ENCODE measurements around the gene ZPBP. TPM values are rescaled to one million over a fixed set of nuclear protein-coding genes. Genes with fewer than 3 reads are reported as not detected.

ZPBP gene
- total and polyA plus RNA-seq, 2 donors (not counting 1 experiment from before 2014, with no cell fraction given): not detected

- H4K20me1 ChIP-seq (ENCODE audit: control insufficient read depth, insufficient read depth, low read length, poor library complexity, severe bottlenecking): no peaks in the 10 kb centered on the region
- H3K36me3 ChIP-seq (replicated peaks in 1 of 2; ENCODE audit: control extremely low read depth in 1 of 2, control insufficient read depth in 1 of 2, extremely low read depth in 1 of 2, insufficient read depth in 2 of 2, low read length in 1 of 2): no peaks in the 10 kb centered on the region
- H3K27me3 ChIP-seq (replicated peaks in 1 of 4; ENCODE audit: control extremely low read depth in 1 of 4, control insufficient read depth in 3 of 4, insufficient read depth in 4 of 4, low read length in 3 of 4): no peaks in the 10 kb centered on the region
- Mint-ChIP-seq H3K27ac (no peak overlapping the region), H3K4me1 (no peaks in the 10 kb centered on the region), H3K27me3 (no peaks in the 10 kb centered on the region), H3K9me3 (ENCODE audit: insufficient read depth) (peaks cover 2% of the 10 kb centered on the region), H3K4me3 (no peak overlapping the region)
- H3K9me3 ChIP-seq (ENCODE audit: control extremely low read depth in 1 of 3, control insufficient read depth in 2 of 3, insufficient read depth in 1 of 3, low read length in 2 of 3): no peaks in the 10 kb centered on the region
- no peak overlapping the region for H3K4me2 ChIP-seq (replicated peaks; ENCODE audit: low read depth, low read length, poor library complexity, severe bottlenecking)
- H3K4me1 ChIP-seq (ENCODE audit: control insufficient read depth in 2 of 2, insufficient read depth in 2 of 2, low read length in 2 of 2): no peaks in the 10 kb centered on the region
- no CpG with 5 or more reads among the region's 1 CpG for WGBS (ENCODE audit: insufficient coverage)
- H3K4me3 ChIP-seq (ENCODE audit: control extremely low read depth in 1 of 5, extremely low read depth in 1 of 5, insufficient read depth in 1 of 5, low read depth in 2 of 5, low read length in 4 of 5): no peak overlapping the region
- no peak overlapping the region for H2AFZ ChIP-seq (ENCODE audit: insufficient read depth, low read depth, low read length, poor library complexity, severe bottlenecking)
- H3K9ac ChIP-seq (ENCODE audit: low read length): no peak overlapping the region
- ChIA-PET CTCF (no interaction called here), POLR2A (no interaction called here)
- no peak for TF ChIP-seq CTCF (IDR thresholded peaks at IDR 0.05)
- TF ChIP-seq EZH2 (IDR thresholded peaks at IDR 0.05; ENCODE audit: borderline replicate concordance, insufficient read depth, low read depth, low read length, poor library complexity, severe bottlenecking): no peak
- intact Hi-C loops (cut with micrococcal nuclease): no loop called here
- no peaks in the 10 kb centered on the region for H3K79me2 ChIP-seq (ENCODE audit: control insufficient read depth, insufficient read depth, low read length)
- DNase-seq (no peak), ATAC-seq (ENCODE audit: low read depth) (no peak)
- no peak overlapping the region for H3K27ac ChIP-seq (ENCODE audit: low read length in 2 of 2)
Measured at GRCh38 chr7:49976238-49976637, 116.8 kb downstream of the ZPBP start.

DNA sequence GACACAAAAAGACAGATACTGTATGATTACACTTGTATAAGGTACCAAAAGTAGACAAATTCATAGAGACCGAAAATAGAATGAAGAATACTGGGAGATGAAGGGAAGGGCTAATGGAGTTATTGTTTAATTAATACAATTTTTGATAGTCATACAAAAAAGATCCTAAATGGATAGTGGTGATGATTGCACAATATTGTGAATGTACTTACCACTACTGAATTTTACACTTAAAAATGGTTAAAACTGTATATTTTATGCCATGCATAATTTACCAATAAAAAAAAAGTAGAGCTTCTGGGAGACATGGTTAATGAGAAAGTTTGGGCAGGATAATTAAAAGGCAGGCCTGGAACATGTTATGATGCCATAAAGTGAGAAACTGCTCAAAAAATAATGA lies 119.0 kb downstream of the ZPBP start:
- no peak for DNase-seq
- TF ChIP-seq EZH2 (IDR thresholded peaks at IDR 0.05; ENCODE audit: borderline replicate concordance, insufficient read depth, low read depth, low read length, poor library complexity, severe bottlenecking) (no peak), CTCF (IDR thresholded peaks at IDR 0.05) (no peak)

More for the DNA sequence above, 119.0 kb downstream of the ZPBP start:
- no peaks in the 10 kb centered on the region for H4K20me1 ChIP-seq (ENCODE audit: control insufficient read depth, insufficient read depth, low read length, poor library complexity, severe bottlenecking)
- H3K27me3 Mint-ChIP-seq: no peaks in the 10 kb centered on the region
- H3K27ac Mint-ChIP-seq: no peak overlapping the region
- no peaks in the 10 kb centered on the region for H3K36me3 ChIP-seq (replicated peaks in 1 of 2; ENCODE audit: control extremely low read depth in 1 of 2, control insufficient read depth in 1 of 2, extremely low read depth in 1 of 2, insufficient read depth in 2 of 2, low read length in 1 of 2)
- H3K9me3 Mint-ChIP-seq (ENCODE audit: insufficient read depth): peaks cover 2% of the 10 kb centered on the region
- H3K4me2 ChIP-seq (replicated peaks; ENCODE audit: low read depth, low read length, poor library complexity, severe bottlenecking): no peak overlapping the region
- CTCF ChIA-PET: no interaction called here
- H3K4me1 ChIP-seq (ENCODE audit: control insufficient read depth in 2 of 2, insufficient read depth in 2 of 2, low read length in 2 of 2): no peaks in the 10 kb centered on the region
- no peak overlapping the region for H2AFZ ChIP-seq (ENCODE audit: insufficient read depth, low read depth, low read length, poor library complexity, severe bottlenecking)
- no peaks in the 10 kb centered on the region for H3K79me2 ChIP-seq (ENCODE audit: control insufficient read depth, insufficient read depth, low read length)
- no peaks in the 10 kb centered on the region for H3K9me3 ChIP-seq (ENCODE audit: control extremely low read depth in 1 of 3, control insufficient read depth in 2 of 3, insufficient read depth in 1 of 3, low read length in 2 of 3)
- no peak overlapping the region for H3K4me3 Mint-ChIP-seq
- intact Hi-C loops (cut with micrococcal nuclease): no loop called here
- H3K27ac ChIP-seq (ENCODE audit: low read length in 2 of 2): no peak overlapping the region
- H3K9ac ChIP-seq (ENCODE audit: low read length): no peak overlapping the region
- no peaks in the 10 kb centered on the region for H3K4me1 Mint-ChIP-seq
- no peaks in the 10 kb centered on the region for H3K27me3 ChIP-seq (replicated peaks in 1 of 4; ENCODE audit: control extremely low read depth in 1 of 4, control insufficient read depth in 3 of 4, insufficient read depth in 4 of 4, low read length in 3 of 4)
- ATAC-seq (ENCODE audit: low read depth): no peak
- WGBS (ENCODE audit: insufficient coverage): no CpG with 5 or more reads among the region's 1 CpG
- POLR2A ChIA-PET: no interaction called here
- no peak overlapping the region for H3K4me3 ChIP-seq (ENCODE audit: control extremely low read depth in 1 of 5, extremely low read depth in 1 of 5, insufficient read depth in 1 of 5, low read depth in 2 of 5, low read length in 4 of 5)

Measured in B cell (primary cell).